ENCODE data around the gene YY1. TPM values are rescaled to one million over a fixed set of nuclear protein-coding genes. Genes with fewer than 3 reads are reported as not detected.

The YY1 gene
- total RNA-seq, 1 donor from 2014 or later = 77.2 TPM

- Mint-ChIP-seq H3K36me3 (ENCODE audit: unreplicated experiment) (no peaks in the 10 kb centered on the region), H3K4me1 (ENCODE audit: unreplicated experiment) (peaks cover 47% of the 10 kb centered on the region), H3K27ac (ENCODE audit: unreplicated experiment) (peak overlapping the region; percentile 21), H3K9me3 (ENCODE audit: unreplicated experiment) (no peaks in the 10 kb centered on the region), H3K4me3 (ENCODE audit: unreplicated experiment) (no peak overlapping the region), H3K27me3 (ENCODE audit: unreplicated experiment) (no peaks in the 10 kb centered on the region)
- TF ChIP-seq CTCF (IDR thresholded peaks at IDR 0.05) = peak; percentile 61
- no peak for DNase-seq (ENCODE audit: extremely low spot score, unreplicated experiment)
Measured at GRCh38 chr14:100246809-100247428, 8.0 kb downstream of the YY1 start.

- no peak for TF ChIP-seq CTCF (IDR thresholded peaks at IDR 0.05)
- Mint-ChIP-seq H3K36me3 (ENCODE audit: unreplicated experiment) (no peaks in the 10 kb centered on the region), H3K27me3 (ENCODE audit: unreplicated experiment) (no peaks in the 10 kb centered on the region), H3K4me1 (ENCODE audit: unreplicated experiment) (peaks cover 34% of the 10 kb centered on the region), H3K9me3 (ENCODE audit: unreplicated experiment) (no peaks in the 10 kb centered on the region), H3K27ac (ENCODE audit: unreplicated experiment) (no peak overlapping the region), H3K4me3 (ENCODE audit: unreplicated experiment) (no peak overlapping the region)
- no peak for DNase-seq (ENCODE audit: extremely low spot score, unreplicated experiment)
Measured at GRCh38 chr14:100250732-100251465, 12.0 kb downstream of the YY1 start.

- Mint-ChIP-seq H3K9me3 (ENCODE audit: unreplicated experiment) (no peaks in the 10 kb centered on the region), H3K27me3 (ENCODE audit: unreplicated experiment) (no peaks in the 10 kb centered on the region), H3K36me3 (ENCODE audit: unreplicated experiment) (no peaks in the 10 kb centered on the region), H3K27ac (ENCODE audit: unreplicated experiment) (no peak overlapping the region), H3K4me1 (ENCODE audit: unreplicated experiment) (peaks cover 20% of the 10 kb centered on the region), H3K4me3 (ENCODE audit: unreplicated experiment) (no peak overlapping the region)
- no peak for DNase-seq (ENCODE audit: extremely low spot score, unreplicated experiment)
- no peak for TF ChIP-seq CTCF (IDR thresholded peaks at IDR 0.05)
Measured at GRCh38 chr14:100252684-100253083, 13.7 kb downstream of the YY1 start.

DNA sequence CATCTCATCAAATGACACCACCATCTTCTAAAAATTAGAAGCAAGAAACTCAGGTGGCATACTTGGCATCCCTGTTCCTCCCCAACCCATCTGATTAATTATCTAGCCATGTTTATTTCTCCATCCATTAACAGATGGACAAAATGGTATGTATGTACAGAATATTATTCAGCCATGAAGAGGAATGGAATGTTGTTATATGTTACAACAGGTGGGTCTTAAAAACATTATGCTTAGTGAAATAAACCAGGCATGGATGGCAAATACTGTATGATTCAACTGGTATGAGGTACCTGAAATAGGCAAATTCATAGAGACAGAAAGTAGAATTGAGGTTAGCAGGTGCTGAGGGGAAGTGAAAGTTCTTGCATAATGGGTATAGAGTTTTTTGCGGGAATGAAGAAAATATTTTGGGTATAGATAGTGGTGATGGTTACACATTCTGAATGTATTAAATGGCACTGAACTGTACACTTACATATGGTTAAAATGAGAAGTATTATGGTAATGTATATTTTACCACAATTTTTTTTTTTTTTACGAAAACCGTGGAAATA, 17.5 kb downstream of the YY1 start:
- no peaks in the 10 kb centered on the region for H3K9me3 Mint-ChIP-seq (ENCODE audit: unreplicated experiment)
- no peaks in the 10 kb centered on the region for H3K27me3 Mint-ChIP-seq (ENCODE audit: unreplicated experiment)
- no peak for TF ChIP-seq CTCF (IDR thresholded peaks at IDR 0.05)
- H3K4me1 Mint-ChIP-seq (ENCODE audit: unreplicated experiment) = peaks cover 20% of the 10 kb centered on the region
- no peak overlapping the region for H3K4me3 Mint-ChIP-seq (ENCODE audit: unreplicated experiment)
- no peak overlapping the region for H3K27ac Mint-ChIP-seq (ENCODE audit: unreplicated experiment)
- H3K36me3 Mint-ChIP-seq (ENCODE audit: unreplicated experiment) = no peaks in the 10 kb centered on the region
- DNase-seq (ENCODE audit: extremely low spot score, unreplicated experiment) = no peak

GRCh38 chr14:100261621-100262020, 22.7 kb downstream of the YY1 start:
- Mint-ChIP-seq H3K4me3 (ENCODE audit: unreplicated experiment) (no peak overlapping the region), H3K9me3 (ENCODE audit: unreplicated experiment) (no peaks in the 10 kb centered on the region), H3K4me1 (ENCODE audit: unreplicated experiment) (peaks cover 24% of the 10 kb centered on the region), H3K27ac (ENCODE audit: unreplicated experiment) (no peak overlapping the region), H3K27me3 (ENCODE audit: unreplicated experiment) (no peaks in the 10 kb centered on the region), H3K36me3 (ENCODE audit: unreplicated experiment) (peaks cover 12% of the 10 kb centered on the region)
- no peak for DNase-seq (ENCODE audit: extremely low spot score, unreplicated experiment)
- no peak for TF ChIP-seq CTCF (IDR thresholded peaks at IDR 0.05)

Measured in osteocyte (in vitro differentiated cells).